ENCODE data around the gene BANP.
"Not testable (repeated sequence)": the region's sequence is repeated elsewhere in the genome, so short reads cannot be mapped to it uniquely, and the experiment has no call there.

Gene BANP

DNA sequence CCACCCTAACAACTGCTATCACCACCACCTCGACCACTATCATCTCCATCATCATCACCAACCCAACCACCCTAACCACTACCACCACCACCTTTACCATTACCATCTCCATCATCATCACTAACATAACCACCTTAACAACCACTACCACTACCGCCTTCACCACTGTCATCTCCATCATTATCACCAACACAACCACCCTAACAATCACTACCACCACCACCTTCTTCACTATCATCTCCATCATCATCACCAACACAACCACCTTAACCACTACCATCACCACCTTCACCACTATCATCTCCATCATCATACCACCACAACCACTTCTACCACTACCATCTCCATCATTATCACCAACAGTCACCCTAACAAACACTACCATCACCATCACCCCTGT lies 101.4 kb downstream of the BANP start:
- TF ChIP-seq, protein P1, sequence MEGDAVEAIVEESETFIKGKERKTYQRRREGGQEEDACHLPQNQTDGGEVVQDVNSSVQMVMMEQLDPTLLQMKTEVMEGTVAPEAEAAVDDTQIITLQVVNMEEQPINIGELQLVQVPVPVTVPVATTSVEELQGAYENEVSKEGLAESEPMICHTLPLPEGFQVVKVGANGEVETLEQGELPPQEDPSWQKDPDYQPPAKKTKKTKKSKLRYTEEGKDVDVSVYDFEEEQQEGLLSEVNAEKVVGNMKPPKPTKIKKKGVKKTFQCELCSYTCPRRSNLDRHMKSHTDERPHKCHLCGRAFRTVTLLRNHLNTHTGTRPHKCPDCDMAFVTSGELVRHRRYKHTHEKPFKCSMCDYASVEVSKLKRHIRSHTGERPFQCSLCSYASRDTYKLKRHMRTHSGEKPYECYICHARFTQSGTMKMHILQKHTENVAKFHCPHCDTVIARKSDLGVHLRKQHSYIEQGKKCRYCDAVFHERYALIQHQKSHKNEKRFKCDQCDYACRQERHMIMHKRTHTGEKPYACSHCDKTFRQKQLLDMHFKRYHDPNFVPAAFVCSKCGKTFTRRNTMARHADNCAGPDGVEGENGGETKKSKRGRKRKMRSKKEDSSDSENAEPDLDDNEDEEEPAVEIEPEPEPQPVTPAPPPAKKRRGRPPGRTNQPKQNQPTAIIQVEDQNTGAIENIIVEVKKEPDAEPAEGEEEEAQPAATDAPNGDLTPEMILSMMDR (IDR thresholded peaks at IDR 0.05; ENCODE audit: low read depth, low read length), result no peak
- no peak for DNase-seq (ENCODE audit: extremely low read depth, low read depth)

DNA sequence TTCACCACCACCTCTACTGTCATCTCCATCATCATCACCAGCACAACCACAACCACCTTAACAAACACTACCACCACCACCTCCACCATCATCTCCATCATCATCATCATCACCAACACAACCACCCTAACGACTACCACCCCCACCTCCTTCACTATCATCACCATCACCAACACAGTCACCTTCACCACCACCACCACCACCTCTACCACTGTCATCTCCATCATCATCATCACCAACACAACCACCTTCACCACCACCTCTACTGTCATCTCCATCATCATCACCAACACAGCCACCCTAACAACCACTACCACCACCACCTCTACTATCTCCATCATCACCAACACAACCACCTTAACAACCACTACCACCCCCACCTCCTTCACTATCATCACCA lies 102.2 kb downstream of the BANP start:
- DNase-seq (ENCODE audit: extremely low read depth, low read depth), result not testable (repeated sequence)

DNA sequence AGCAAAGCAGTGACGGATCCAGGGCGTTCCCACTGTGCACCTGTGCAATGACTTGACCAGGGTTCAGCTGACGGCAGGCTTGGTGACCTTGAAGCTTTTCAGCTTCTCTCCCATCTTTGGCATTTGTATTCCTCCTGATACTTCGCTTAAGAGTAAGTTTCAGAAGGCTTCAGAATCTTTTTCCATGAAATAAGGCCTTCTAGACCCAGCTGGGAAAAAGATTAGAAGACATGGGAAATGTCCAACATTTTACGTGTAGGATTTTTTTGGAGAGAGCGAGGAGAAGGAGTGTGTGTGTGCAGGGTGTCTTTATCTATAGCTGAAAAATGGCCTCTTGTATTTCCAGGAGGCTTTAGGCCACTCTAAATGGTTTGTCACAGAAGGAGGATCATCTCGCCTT lies 104.1 kb downstream of the BANP start:
- TF ChIP-seq, protein P1 (IDR thresholded peaks at IDR 0.05; ENCODE audit: low read depth, low read length), result no peak
- DNase-seq (ENCODE audit: extremely low read depth, low read depth), result no peak

DNA sequence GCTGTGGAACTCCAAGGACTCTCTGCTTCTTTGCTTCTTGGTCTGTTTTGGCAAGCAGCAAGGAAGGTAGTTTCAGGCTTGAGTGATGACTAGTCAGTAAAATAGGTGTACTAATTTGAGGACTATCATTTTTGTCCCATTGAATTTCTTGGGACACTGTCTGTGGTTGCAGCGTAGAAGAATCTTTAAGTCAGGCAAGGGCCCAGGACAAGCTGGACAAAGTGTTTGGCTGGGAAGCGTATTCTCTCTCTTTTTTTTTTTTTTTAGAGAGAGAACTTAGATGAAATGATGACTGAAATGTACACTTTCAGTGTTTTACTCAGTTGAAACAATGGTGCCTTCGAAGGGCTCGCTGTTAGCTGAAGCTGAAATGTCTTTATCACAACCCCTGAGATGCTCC lies 105.0 kb downstream of the BANP start:
- TF ChIP-seq, protein P1 (IDR thresholded peaks at IDR 0.05; ENCODE audit: low read depth, low read length), result no peak
- DNase-seq (ENCODE audit: extremely low read depth, low read depth), result no peak

DNA sequence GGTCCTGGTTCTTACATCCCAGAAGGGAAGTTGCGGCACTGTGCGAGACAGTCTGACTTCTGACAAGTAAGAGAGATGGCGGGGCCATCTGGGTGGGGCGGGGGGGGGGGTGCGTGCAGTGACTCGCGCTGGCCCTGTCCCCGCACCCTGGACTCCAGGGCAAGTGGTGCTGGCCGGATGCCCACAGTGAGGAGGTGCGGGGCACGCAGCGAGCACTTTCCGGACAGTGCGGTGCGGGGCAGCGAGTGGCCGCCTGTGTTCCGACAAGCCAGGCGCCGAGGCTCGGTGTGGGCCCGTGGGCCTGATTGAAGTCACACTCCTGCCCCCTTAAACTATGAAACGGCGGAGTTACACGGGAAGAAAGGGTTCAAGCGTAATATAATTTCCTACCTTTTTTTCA lies 106.4 kb downstream of the BANP start:
- TF ChIP-seq, protein P1 (IDR thresholded peaks at IDR 0.05; ENCODE audit: low read depth, low read length), result no peak
- no peak for DNase-seq (ENCODE audit: extremely low read depth, low read depth)

DNA sequence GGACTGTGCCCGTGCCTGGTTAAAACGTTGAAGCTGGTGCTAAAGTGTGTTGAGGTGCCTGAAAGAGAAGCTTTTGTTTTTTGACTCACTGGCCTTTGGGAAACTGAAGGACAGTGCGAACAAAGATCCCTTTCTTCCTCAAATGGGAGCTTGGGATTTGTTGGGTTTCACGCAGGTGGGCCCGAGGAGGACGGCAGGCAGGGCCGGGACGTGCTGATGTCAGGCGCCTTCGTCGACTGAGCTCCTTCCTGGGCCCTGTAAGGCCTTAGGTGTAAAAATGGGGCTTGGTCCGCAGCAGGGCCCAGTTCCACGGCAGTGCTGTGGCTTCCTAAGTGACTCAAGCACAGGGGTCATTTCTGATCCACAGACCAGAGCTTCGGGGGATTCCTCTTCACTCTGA lies 106.9 kb downstream of the BANP start:
- DNase-seq (ENCODE audit: extremely low read depth, low read depth), result no peak
- TF ChIP-seq, protein P1 (IDR thresholded peaks at IDR 0.05; ENCODE audit: low read depth, low read length), result no peak

DNA sequence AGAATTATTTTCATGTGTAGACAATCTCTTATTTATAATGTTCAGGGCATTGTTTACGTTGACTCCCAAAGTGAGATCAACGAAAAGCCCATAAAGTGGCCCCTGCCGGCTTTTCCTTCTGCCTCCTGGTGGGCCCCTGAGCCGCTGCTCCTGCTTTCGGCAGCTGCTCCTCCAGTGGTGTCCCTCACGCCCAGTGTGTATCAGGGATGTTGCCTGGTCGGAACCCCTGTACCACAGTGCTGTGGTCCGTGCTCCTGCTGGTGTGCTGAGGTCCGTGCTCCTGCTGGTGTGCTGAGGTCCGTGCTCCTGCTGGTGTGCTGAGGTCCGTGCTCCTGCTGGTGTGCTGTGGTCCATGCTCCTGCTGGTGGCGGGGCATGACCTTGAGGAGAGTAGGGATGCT lies 107.6 kb downstream of the BANP start:
- TF ChIP-seq, protein P1 (IDR thresholded peaks at IDR 0.05; ENCODE audit: low read depth, low read length), result no peak
- DNase-seq (ENCODE audit: extremely low read depth, low read depth), result no peak

DNA sequence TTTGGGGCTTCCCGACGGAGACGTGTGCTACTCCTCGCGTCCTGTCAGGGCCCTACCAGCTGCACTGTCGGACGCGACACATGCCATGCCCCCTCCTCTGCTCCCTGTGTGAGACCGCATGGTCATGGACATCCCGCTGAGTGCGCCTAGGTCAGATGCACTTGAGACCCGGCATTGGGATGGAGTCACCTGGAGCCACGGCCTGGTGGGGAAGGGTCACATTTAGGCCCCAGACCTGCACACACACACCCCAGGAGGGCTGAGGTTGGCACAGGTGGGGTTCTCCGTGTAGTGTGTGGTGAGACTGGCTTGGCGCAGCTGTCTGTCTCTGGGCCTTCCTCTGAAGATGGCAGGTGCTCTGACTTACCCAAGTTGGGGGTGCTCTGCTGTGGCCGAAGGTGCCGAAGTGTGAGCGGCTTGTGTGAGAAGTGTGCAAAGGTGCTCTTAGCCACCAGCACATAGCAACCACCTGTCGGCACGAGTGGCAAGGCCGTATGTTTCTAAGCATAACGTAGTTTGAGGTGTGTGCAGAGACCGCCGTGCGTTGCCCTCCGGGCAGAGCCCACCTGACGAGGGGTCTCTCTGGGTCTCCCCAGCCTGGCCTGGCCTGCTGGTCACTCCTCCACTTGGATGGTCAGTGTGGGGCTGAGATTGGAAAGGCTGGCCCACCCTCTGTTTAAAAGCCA lies 108.6 kb downstream of the BANP start:
- no peak for DNase-seq (ENCODE audit: extremely low read depth, low read depth)
- TF ChIP-seq, protein P1 (IDR thresholded peaks at IDR 0.05; ENCODE audit: low read depth, low read length), result no peak

Measured in AG09319 (cell line).